Measurements from ENCODE around the gene PXYLP1.
"Not testable (repeated sequence)": the region's sequence is repeated elsewhere in the genome, so short reads cannot be mapped to it uniquely, and the experiment has no call there.

The PXYLP1 gene, protein sequence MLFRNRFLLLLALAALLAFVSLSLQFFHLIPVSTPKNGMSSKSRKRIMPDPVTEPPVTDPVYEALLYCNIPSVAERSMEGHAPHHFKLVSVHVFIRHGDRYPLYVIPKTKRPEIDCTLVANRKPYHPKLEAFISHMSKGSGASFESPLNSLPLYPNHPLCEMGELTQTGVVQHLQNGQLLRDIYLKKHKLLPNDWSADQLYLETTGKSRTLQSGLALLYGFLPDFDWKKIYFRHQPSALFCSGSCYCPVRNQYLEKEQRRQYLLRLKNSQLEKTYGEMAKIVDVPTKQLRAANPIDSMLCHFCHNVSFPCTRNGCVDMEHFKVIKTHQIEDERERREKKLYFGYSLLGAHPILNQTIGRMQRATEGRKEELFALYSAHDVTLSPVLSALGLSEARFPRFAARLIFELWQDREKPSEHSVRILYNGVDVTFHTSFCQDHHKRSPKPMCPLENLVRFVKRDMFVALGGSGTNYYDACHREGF

GRCh38 chr3:141231101-141231951, at the start of gene PXYLP1:
Gene PXYLP1, plus strand, starts transcription at chr3:141231825. Its CDS starts 28,351 bp downstream, at chr3:141260176.
- peak; percentile 73 for DNase-seq

GRCh38 chr3:141183606-141184005, 48.0 kb upstream of the PXYLP1 start:
- no peak for DNase-seq

DNA sequence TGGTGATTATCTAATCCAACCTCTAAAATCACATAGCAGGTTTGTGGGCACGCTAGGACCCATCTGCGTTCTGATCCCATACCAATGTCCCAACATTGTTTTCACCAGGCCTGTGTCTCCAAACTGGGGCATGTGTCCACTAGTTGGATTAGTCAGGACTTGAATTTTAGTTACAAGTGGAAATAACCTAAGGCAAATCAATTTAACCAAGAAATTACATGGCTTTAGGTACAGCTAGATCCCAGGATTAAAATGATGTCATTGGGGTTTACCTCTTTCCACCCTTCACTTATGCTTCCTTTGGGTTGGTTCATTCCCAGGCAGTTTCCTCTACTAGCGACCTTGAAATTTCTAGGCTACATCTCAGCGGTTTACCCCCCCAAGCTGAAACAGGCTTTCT, 47.2 kb upstream of the PXYLP1 start:
- no peak for DNase-seq

GRCh38 chr3:141191097-141191749, 40.4 kb upstream of the PXYLP1 start:
- no peak for DNase-seq

DNA sequence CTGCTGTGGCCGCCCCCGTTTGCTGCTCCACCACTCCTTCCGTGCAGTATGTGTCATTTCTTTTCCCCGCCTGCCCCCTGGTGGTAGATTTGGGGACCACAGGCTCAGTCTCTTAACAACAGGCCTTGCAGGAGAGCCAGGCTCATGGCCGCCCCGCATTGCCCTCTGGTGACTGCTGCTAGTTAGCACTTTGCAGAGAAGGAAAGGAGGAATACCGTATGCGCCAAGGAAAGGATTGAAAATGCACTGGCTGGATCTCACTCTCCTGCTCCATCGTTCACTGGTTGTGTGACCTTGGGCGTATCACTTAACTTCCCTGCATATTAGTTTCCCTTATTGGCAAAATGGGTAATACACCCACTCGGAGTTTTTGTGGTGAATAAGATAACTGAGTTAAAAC, 39.3 kb upstream of the PXYLP1 start:
- peak; percentile 91 for DNase-seq

GRCh38 chr3:141193066-141193830, 38.4 kb upstream of the PXYLP1 start:
- DNase-seq, result no peak

DNA sequence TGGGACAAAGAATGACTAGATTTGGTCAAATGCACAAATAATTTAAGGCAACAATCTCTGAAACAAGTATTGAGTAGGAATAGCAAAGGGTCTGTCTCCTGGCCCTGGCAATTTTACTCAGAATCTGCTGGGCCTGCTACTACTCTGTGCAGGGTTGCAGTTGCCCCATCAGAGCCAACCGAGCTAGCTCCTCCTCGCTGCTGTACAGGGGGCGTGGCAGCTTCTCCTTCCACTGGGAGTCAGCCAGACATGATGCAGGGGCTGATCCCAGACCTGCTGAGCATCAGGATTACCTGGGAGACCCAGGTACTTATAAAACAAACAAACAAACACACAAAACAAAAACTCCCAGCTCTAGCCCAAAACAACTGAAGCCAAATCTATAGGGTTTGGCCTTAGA, 30.5 kb upstream of the PXYLP1 start:
- DNase-seq, result no peak

DNA sequence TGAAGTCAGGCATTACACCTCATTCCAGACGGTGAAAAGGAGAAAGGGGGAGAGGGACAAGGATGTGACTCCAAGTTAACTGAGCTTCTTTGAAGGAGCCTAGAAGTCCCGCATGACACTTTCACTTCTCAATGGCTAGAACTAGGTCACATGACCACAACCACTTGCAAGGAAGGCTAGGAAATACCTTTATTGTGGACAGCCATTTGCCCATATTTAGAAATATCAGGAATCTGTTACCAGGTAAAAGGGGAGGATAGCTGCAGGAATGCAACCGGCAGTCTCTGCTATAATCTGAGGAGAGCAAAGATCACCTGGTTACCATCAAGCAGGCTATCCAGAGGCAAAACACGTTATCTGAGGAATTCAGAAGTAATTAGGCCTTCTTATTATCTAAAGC, 28.9 kb upstream of the PXYLP1 start:
- no peak for DNase-seq

- no peak for DNase-seq
Measured at GRCh38 chr3:141203866-141204265, 27.8 kb upstream of the PXYLP1 start.

GRCh38 chr3:141204343-141204742, 27.3 kb upstream of the PXYLP1 start:
- DNase-seq, result no peak

GRCh38 chr3:141211306-141211705, 20.3 kb upstream of the PXYLP1 start:
- not testable (repeated sequence) for DNase-seq

DNA sequence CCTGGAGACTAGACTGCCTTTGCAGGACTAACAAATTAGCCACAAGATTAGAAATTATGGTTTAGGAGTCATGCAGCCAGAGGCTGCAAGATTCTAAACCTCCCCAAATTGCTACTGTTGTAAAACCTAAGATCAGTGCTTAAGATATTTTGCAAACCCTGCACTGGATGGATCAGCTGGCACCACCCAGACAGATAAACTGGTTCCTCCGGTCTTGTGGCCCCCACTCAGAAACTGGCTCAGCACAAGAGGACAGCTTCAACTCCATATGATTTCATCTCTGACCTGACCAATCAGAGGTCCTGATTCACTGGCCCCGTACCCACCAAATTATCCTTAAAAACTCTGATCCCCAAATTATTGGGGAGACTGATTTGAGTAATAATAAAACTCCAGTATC, 19.5 kb upstream of the PXYLP1 start:
- no peak for DNase-seq

DNA sequence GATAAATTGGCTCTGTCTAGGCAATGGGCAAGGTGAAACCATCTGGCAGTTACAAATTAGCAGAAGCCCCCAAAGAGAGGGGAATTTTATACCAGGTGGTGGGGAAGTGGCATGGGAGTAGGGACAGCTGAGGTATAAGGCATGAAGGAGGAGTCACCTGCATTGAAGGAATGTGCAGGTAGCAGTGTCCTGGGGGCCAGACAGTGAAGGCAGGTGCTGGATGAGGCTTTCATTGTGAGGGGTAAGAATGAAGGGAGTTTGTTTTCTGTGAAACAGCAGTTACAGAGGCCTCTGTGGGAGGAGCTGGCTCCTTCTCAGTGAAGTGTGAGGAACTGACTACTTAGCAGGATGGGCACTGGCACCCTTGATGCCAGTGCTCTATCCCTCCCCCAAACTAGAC, 19.1 kb upstream of the PXYLP1 start:
- no peak for DNase-seq

DNA sequence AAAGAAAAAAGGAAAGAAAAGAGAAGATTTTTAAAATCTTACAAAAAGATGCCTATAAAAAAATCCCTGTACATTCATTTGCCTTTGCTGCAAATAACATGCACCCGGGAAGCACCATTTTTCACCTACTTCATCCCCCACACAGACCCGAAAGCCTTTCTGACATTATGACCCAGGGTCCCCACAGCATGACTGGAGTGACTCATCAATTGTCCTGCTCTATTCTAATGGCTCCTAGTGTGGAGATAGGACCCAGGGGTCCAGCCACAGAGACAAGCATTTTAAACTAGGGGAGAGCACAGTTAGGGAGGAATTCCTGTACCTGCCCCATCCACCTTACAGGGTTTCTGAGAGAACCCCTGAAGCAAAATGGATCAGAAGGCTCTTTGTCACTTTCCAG, 14.7 kb upstream of the PXYLP1 start:
- no peak for DNase-seq

- DNase-seq, result no peak
Measured at GRCh38 chr3:141217389-141217788, 14.2 kb upstream of the PXYLP1 start.

DNA sequence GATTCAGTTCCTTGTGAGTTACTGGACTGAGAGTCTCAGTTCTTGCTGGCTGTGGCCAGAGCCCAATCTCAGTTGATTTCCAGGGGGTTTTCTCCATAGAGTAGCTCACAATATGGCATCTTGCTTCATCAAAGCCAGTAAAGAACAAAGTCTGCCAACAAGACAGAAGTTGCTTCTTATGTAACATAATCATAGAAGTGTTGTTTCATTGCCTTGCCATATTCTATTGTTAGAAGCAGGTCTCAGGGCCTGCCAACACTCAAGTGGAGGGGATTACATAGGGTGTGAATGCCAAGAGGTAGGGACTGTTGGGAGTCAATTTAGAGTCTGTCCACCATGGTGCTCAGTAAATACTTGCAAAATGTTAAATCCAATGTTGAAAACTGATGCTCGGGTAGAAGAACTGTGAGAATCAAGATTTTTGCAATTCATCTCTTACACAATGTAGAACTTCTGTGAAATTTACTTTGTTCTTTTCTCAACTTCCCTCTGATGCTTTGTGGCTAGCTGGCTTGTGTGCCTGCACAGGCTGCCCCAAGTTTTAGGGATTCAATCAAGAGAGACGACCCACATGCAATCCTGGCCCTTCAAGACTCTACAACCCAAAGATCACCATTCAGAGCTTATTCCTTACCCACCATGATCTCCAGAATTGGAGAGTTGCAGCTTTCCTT, 13.3 kb upstream of the PXYLP1 start:
- no peak for DNase-seq

GRCh38 chr3:141218926-141219325, 12.7 kb upstream of the PXYLP1 start:
- no peak for DNase-seq

DNA sequence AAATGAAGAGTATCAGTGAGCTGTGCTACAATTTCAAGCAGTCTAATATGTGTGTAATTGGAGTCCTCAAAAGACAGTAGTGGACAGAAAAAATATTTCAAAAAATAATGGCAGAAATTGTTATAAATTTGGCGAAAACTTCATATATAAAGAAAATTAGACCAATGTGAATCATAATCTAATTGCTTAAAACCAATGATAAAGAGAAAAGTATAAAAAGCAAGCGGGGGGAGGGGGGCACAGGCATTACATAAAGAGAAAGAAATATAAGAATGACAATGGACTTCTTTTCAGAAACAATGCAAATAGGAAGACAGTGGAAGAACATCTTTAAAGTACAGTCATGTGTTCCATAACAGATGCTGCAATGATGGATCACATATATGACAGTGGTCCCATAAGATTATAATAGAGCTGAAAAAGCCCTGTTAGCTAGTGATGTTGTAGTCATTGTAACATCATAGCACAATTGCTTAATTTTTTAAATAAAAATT, 7.9 kb upstream of the PXYLP1 start:
- no peak for DNase-seq

DNA sequence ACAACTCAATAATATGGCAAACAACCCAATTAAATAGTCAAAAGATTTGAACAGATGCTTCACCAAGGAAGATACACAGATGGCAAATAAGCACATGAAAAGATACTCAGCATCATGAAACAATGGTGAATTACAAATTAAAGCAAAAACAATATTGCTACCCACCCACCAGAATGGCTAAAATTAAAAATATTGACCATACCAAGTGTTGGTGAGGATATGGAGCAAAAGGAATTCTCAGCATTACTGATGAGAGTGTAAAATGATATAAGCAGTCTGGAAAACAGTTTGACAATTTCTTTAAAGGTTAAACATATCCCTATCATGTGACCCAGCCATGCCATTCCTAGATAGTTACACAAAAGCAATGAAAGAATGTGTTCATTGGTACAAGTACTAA, 5.7 kb upstream of the PXYLP1 start:
- DNase-seq, result no peak

- no peak for DNase-seq
Measured at GRCh38 chr3:141227216-141227615, 4.4 kb upstream of the PXYLP1 start.

- DNase-seq, result no peak
Measured at GRCh38 chr3:141227752-141228151, 3.9 kb upstream of the PXYLP1 start.

DNA sequence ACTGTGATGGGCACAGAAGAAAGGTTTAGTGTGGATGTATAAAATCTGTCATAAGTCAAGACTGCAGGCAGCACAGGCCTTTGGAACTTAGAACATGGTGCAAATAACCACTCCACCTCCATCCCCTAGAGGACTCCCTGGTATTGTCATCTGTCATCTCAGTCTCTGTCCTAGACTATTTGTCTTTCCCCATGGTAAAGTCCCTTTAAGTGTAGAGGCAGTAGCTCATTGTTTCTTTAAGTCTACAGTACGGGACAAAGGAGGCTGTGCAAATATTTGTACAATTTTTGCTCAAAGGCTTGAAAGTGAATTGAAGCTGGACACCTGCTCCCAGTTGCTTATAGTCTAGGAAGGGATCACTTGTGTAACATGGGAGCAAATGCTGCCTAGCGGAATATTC, 3.2 kb upstream of the PXYLP1 start:
- DNase-seq, result peak; percentile 75
